K562 (cell line): ENCODE data around the gene DALRD3. TPM values are rescaled to one million over a fixed set of nuclear protein-coding genes. Genes with fewer than 3 reads are reported as not detected.

Source experiments
- ATAC-seq: fragments of 200-7000 bp; cut with Tn5 transposase; 3 replicates; pipeline ENCODE4 v1.9.1; 2020; ENCODE audit warnings: moderate library complexity
- BruUV-seq: library from RNA; stranded (reverse); fragments of 400-500 nt; replicated peaks from 2 replicates; lab custom pipeline; 2021; lab: Mats Ljungman, UMichigan
- CTCF ChIA-PET: fragments of 300-600 bp; formaldehyde crosslinking; extraction: SDS; loops from one replicate; lab custom pipeline; 2021; ENCODE audit warnings: low intra/inter-chr PET ratio; lab: Yijun Ruan, JAX
- POLR2A ChIA-PET: fragments of 300-600, 350-650 bp; sonication (Branson Sonifier 250); formaldehyde crosslinking; extraction: SDS; loops from one replicate; lab custom pipeline; 2021; ENCODE audit warnings: antibody characterized with exemption, inconsistent platforms; lab: Yijun Ruan, JAX
- DNase-seq, 4 experiments: peaks; one replicate each; pipeline versions ENCODE4 v3.0.0 to v3.0.0-alpha.2; 2011 to 2018; ENCODE audit warnings: low spot score in 3 of 4, mixed read lengths in 3 of 4; ENCODE audit errors: extremely low read depth in 1 of 4
- FAIRE-seq: peaks from 2 replicates; lab custom pipeline; 2011; peaks lifted over from hg19 to GRCh38; lab: Jason Lieb, UNC
- H2AFZ ChIP-seq: 2 replicates; pipeline ENCODE4 v1.6.0; 2011; ENCODE audit warnings: low read depth, low read length, control low read depth, inconsistent platforms
- H3K27ac ChIP-seq: fragments of 200-600 bp; 3 replicates; pipeline ENCODE4 v1.8.0; 2011; ENCODE audit warnings: low read depth, mild to moderate bottlenecking, control low read depth, inconsistent platforms, low read length, moderate library complexity, mixed read lengths; ENCODE audit errors: extremely low read depth
- H3K27me3 ChIP-seq, 2 experiments: fragments of 300-600 bp in 1 of 2; 2 replicates in 1 of 2; 3 replicates in 1 of 2; pipeline versions ENCODE4 v1.6.0 to v1.8.0; 2011; ENCODE audit warnings: inconsistent platforms in 2 of 2, low read length in 2 of 2, mild to moderate bottlenecking in 1 of 2, mixed read lengths in 1 of 2, moderate library complexity in 1 of 2; ENCODE audit not compliant: control insufficient read depth in 2 of 2, insufficient read depth in 2 of 2
- H3K36me3 ChIP-seq: fragments of 300-600 bp; 3 replicates; pipeline ENCODE4 v1.8.0; 2011; ENCODE audit warnings: mild to moderate bottlenecking, low read length, inconsistent platforms; ENCODE audit not compliant: control insufficient read depth, insufficient read depth
- H3K4me1 ChIP-seq, 2 experiments: fragments of 200-600 bp in 1 of 2; replicated peaks in 1 of 2; 2 replicates in 1 of 2; 3 replicates in 1 of 2; pipeline versions ENCODE4 v1.5.1 to v1.8.0; 2011; ENCODE audit warnings: inconsistent platforms in 2 of 2, low read length in 2 of 2, mild to moderate bottlenecking in 1 of 2, mixed read lengths in 1 of 2, moderate library complexity in 1 of 2; ENCODE audit not compliant: control insufficient read depth in 2 of 2, insufficient read depth in 2 of 2
- H3K4me2 ChIP-seq: 2 replicates; pipeline ENCODE4 v1.6.1; 2011; ENCODE audit warnings: low read length, control low read depth, inconsistent platforms, mixed read lengths; ENCODE audit not compliant: insufficient read depth
- H3K4me3 ChIP-seq: fragments of 200-600 bp; sonication (generic), shearing (Covaris generic); 2 replicates; pipeline ENCODE4 v1.5.1; 2016; ENCODE audit warnings: control low read depth, inconsistent platforms
- H3K79me2 ChIP-seq: fragments of 200-600 bp; 3 replicates; pipeline ENCODE4 v1.8.0; 2011; ENCODE audit warnings: low read length, inconsistent platforms; ENCODE audit not compliant: control insufficient read depth, insufficient read depth
- H3K9ac ChIP-seq, 2 experiments: 2 replicates each; pipeline versions ENCODE4 v1.6.0 to v1.6.1; 2011; ENCODE audit warnings: low read depth in 2 of 2, low read length in 2 of 2, control low read depth in 1 of 2, inconsistent platforms in 1 of 2, mild to moderate bottlenecking in 1 of 2, mixed read lengths in 1 of 2; ENCODE audit not compliant: insufficient read depth in 1 of 2
- H3K9me1 ChIP-seq: one replicate; pipeline ENCODE4 v1.6.0; 2011; ENCODE audit warnings: inconsistent platforms, mild to moderate bottlenecking, low read length, moderate library complexity; ENCODE audit not compliant: control insufficient read depth, insufficient read depth
- H3K9me3 ChIP-seq: replicated peaks from 2 replicates; pipeline ENCODE4 v1.5.1; 2011; ENCODE audit warnings: low read depth, low read length, inconsistent platforms; ENCODE audit not compliant: control insufficient read depth, insufficient read depth
- H4K20me1 ChIP-seq: replicated peaks from 2 replicates; pipeline ENCODE4 v1.6.1; 2011; ENCODE audit warnings: low read length, inconsistent platforms, mixed read lengths; ENCODE audit not compliant: control insufficient read depth, insufficient read depth
- BCL6 ChIP-seq: fragments of 250-450 bp; sonication (Bioruptor Pico); IDR thresholded peaks from 2 replicates; pipeline ENCODE4 v1.4.0; 2020
- CCNT2 ChIP-seq: IDR thresholded peaks from 2 replicates; pipeline ENCODE4 v1.6.1; 2011; ENCODE audit warnings: borderline replicate concordance, low read depth, mild to moderate bottlenecking, moderate library complexity, mixed read lengths, low read length; ENCODE audit not compliant: insufficient read length; ENCODE audit errors: extremely low read depth
- EP300 ChIP-seq: IDR thresholded peaks from 2 replicates; pipeline ENCODE4 v1.6.1; 2012; ENCODE audit warnings: low read length, improper control_type of control experiment
- HDAC1 ChIP-seq, 2 experiments: fragments of 450-650 bp; IDR thresholded peaks; 2 replicates each; pipeline ENCODE4 v1.6.1; 2016 to 2017; ENCODE audit warnings: inconsistent platforms in 1 of 2, mild to moderate bottlenecking in 1 of 2, moderate library complexity in 1 of 2
- HDAC2 ChIP-seq: fragments of 450-650 bp; IDR thresholded peaks from 2 replicates; pipeline ENCODE4 v1.6.1; 2016; ENCODE audit warnings: mild to moderate bottlenecking
- MTA1 ChIP-seq: fragments of 450-650 bp; IDR thresholded peaks from 2 replicates; pipeline ENCODE4 v1.6.1; 2017; ENCODE audit warnings: borderline replicate concordance
- SIN3A ChIP-seq, 2 experiments: fragments of 150-350 bp in 1 of 2; IDR thresholded peaks; 2 replicates each; pipeline ENCODE4 v1.6.1; 2011 to 2016; ENCODE audit warnings: borderline replicate concordance in 2 of 2, low read depth in 2 of 2, low read length in 2 of 2, mild to moderate bottlenecking in 2 of 2, moderate library complexity in 2 of 2; ENCODE audit not compliant: control insufficient read depth in 1 of 2
- ZFX ChIP-seq: sonication (generic); formaldehyde crosslinking; IDR thresholded peaks from 2 replicates; pipeline ENCODE4 v1.8.0; 2022; ENCODE audit warnings: mild to moderate bottlenecking, missing genetic modification reagents, moderate library complexity
- ZNF274 ChIP-seq: IDR thresholded peaks from 2 replicates; pipeline ENCODE4 v1.6.1; 2011; ENCODE audit warnings: low read depth, mild to moderate bottlenecking, low read length, moderate library complexity, borderline replicate concordance
- WGBS: fragments of 100-300 bp; shearing (Covaris generic); methylation state at CpG from one replicate; pipeline ENCODE4 v1.1.6; 2016; ENCODE audit warnings: low coverage, mixed read lengths; ENCODE audit not compliant: insufficient coverage; ENCODE audit errors: missing lambda C conversion rate; 5-methylcytosine and 5-hydroxymethylcytosine counted together
- in situ Hi-C: fragments of 300-500 bp; cut with MboI; formaldehyde crosslinking; loops from 4 replicates; pipeline ENCODE4 v1.15.0; 2018; ENCODE audit warnings: inconsistent platforms, mixed read lengths
- intact Hi-C: fragments of 100-400 bp; cut with micrococcal nuclease; formaldehyde crosslinking; loops from 2 replicates; pipeline ENCODE4 v1.14.2; 2022
- polyA plus RNA-seq, 8 experiments: library from polyadenylated mRNA; depleted of rRNA in 4 of 8; stranded (reverse) in 5 of 8; unstranded in 3 of 8; fragments of >200 nt; fragmentation: Nextera tagmentation in 2 of 8; fragmentation: Illumina TruSeq in 1 of 8; extraction: Ambion mirVana in 2 of 8; extraction: Trizol in 1 of 8; gene quantifications; 2 replicates each; pipeline versions ENCODE4 v1.2.1 to v1.2.3, GENCODE V29; 2011 to 2014; ENCODE audit warnings: inconsistent platforms in 1 of 8, missing spikeins in 1 of 8
- total RNA-seq, 7 experiments: library from RNA; depleted of rRNA in 6 of 7; stranded (reverse); fragments of >200 nt in 6 of 7; fragmentation: Illumina TruSeq in 2 of 7; extraction: Trizol in 2 of 7; gene quantifications; 2 replicates each; pipeline versions ENCODE4 v1.2.1 to v1.2.3, GENCODE V29; 2011 to 2021; ENCODE audit warnings: low replicate concordance in 1 of 7
- TF ChIP-seq, protein P1 (sequence below): sonication (generic); formaldehyde crosslinking; IDR thresholded peaks from 2 replicates; pipeline ENCODE4 v1.8.0; 2022; ENCODE audit warnings: mild to moderate bottlenecking, missing genetic modification reagents
- TF ChIP-seq, protein P2 (sequence below), 3 experiments: fragments of 200-800 bp in 1 of 3; sonication (Bioruptor generic) in 1 of 3; sonication (generic) in 1 of 3; formaldehyde crosslinking in 1 of 3; IDR thresholded peaks; 2 replicates each; pipeline versions ENCODE4 v1.6.1 to v1.8.0; 2016 to 2022; ENCODE audit warnings: mild to moderate bottlenecking in 2 of 3, missing compliant biosample characterization in 2 of 3, missing genetic modification characterization in 2 of 3, missing genetic modification reagents in 1 of 3

Gene DALRD3
- total and polyA plus RNA-seq, 9 of the 15 experiments (the other 6 are each of a cell fraction or from before 2014, with no cell fraction given) = 6.6 to 31.3 (median 14.4) TPM

DNA sequence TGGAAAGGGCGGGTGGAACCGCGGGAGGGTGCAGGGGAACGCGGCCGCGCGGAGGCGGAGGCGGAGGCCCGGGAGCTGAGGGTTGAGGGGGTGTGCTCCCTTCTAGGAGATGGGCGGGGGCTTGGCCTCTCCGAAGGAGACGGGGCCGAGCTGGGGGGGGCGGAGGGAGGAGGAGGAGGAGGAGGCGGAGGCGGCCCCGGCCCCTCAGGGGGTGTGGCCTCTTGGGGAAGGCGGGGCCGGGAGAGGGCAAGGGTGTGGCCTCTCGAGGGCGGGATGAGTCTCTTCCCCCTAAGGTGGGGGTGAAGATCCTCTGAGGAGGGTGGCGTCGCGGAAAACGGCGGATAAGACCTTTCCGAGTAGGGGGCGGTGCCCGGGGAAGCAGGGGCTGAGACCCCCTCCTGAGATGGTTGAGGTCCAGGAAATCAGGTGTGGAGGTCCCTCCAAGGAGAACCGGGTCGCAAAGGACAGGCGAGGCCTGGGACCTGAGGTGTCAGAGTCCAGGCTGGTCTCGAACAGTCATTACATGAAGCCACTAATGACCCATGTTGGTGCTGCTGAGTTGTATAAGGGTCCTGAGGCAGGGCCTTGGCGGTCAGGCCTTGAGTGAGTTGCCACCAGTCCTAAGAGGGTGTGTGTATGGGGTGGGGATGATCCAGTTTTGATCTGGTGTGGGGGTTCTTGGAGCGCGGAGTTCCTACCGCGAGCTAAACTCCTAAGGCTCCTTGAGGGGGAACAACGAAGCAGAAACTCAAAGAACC is 10.4 kb downstream of the DALRD3 start:
- in situ Hi-C loops (no loop called here), intact Hi-C loops (loop anchor here (2.0 to 5.0 kb wide), 2 partner anchors 19 to 91 kb away; partner anchors contain the start of gene ARIH2)
- peak overlapping the region; percentile 94 for H3K4me2 ChIP-seq
- peaks cover 8% of the 10 kb centered on the region for H4K20me1 ChIP-seq
- peaks cover 19 to 48% of the 10 kb centered on the region in 2 experiments; a peak in 4 of 5 replicates for H3K4me1 ChIP-seq
- BruUV-seq = TSS peak; percentile 54
- no peaks in the 10 kb centered on the region for H3K9me3 ChIP-seq
- CTCF ChIA-PET = no interaction called here
- DNase-seq (peak; percentile 85 to 94 (median 90)), FAIRE-seq (peak; percentile 70), ATAC-seq (peak; percentile 88)
- POLR2A ChIA-PET = interaction anchor here (0.6 to 3.0 kb wide), 12 partner anchors 11 to 740 kb away, joined by 3 to 104 read pairs (median 4); partner anchors contain the start of genes DALRD3, IMPDH2, NDUFAF3 and QRICH1
- peak overlapping the region; percentile 99 for H2AFZ ChIP-seq
- H3K9me1 ChIP-seq = peaks cover 3% of the 10 kb centered on the region
- H3K27me3 ChIP-seq = no peaks in the 10 kb centered on the region
- H3K79me2 ChIP-seq = peaks cover 51% of the 10 kb centered on the region
- H3K4me3 ChIP-seq = peak overlapping the region; percentile 80
- 10% methylated on average over 12 of the region's 41 CpGs for WGBS
- H3K9ac ChIP-seq = peak overlapping the region; percentile 97 to 99
- H3K27ac ChIP-seq = peak overlapping the region; percentile 99
- peaks cover 23% of the 10 kb centered on the region; the same call in 2 of the 3 replicates for H3K36me3 ChIP-seq
- TF ChIP-seq, protein P1, sequence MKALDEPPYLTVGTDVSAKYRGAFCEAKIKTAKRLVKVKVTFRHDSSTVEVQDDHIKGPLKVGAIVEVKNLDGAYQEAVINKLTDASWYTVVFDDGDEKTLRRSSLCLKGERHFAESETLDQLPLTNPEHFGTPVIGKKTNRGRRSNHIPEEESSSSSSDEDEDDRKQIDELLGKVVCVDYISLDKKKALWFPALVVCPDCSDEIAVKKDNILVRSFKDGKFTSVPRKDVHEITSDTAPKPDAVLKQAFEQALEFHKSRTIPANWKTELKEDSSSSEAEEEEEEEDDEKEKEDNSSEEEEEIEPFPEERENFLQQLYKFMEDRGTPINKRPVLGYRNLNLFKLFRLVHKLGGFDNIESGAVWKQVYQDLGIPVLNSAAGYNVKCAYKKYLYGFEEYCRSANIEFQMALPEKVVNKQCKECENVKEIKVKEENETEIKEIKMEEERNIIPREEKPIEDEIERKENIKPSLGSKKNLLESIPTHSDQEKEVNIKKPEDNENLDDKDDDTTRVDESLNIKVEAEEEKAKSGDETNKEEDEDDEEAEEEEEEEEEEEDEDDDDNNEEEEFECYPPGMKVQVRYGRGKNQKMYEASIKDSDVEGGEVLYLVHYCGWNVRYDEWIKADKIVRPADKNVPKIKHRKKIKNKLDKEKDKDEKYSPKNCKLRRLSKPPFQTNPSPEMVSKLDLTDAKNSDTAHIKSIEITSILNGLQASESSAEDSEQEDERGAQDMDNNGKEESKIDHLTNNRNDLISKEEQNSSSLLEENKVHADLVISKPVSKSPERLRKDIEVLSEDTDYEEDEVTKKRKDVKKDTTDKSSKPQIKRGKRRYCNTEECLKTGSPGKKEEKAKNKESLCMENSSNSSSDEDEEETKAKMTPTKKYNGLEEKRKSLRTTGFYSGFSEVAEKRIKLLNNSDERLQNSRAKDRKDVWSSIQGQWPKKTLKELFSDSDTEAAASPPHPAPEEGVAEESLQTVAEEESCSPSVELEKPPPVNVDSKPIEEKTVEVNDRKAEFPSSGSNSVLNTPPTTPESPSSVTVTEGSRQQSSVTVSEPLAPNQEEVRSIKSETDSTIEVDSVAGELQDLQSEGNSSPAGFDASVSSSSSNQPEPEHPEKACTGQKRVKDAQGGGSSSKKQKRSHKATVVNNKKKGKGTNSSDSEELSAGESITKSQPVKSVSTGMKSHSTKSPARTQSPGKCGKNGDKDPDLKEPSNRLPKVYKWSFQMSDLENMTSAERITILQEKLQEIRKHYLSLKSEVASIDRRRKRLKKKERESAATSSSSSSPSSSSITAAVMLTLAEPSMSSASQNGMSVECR (CRISPR knock-in tag) = peak; percentile 8; the same call in 1 of the 2 replicates
- TF ChIP-seq HDAC2 = no peak
- 0 out of 4 replicates have a peak, but pooled peaks of 1 of the 2 experiments have one; percentile 29 for TF ChIP-seq HDAC1 (IDR thresholded peaks at IDR 0.05)
- TF ChIP-seq, protein P2, sequence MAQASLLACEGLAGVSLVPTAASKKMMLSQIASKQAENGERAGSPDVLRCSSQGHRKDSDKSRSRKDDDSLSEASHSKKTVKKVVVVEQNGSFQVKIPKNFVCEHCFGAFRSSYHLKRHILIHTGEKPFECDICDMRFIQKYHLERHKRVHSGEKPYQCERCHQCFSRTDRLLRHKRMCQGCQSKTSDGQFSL (CRISPR knock-in tag; IDR thresholded peaks at IDR 0.05) = peak; percentile 82
- TF ChIP-seq, protein P2 (tag; IDR thresholded peaks at IDR 0.05) = peak in 1 of 2 experiments; percentile 85; a peak in 2 of 4 replicates
- TF ChIP-seq CCNT2 = peak; percentile 14
- 0 out of 4 replicates have a peak, but pooled peaks of 1 of the 2 experiments have one; percentile 5 for TF ChIP-seq SIN3A (IDR thresholded peaks at IDR 0.05; ENCODE audit: borderline replicate concordance in 2 of 2, control insufficient read depth in 1 of 2, low read depth in 2 of 2, low read length in 2 of 2)
- TF ChIP-seq BCL6 (CRISPR knock-in tag) = no peak
- no peak for TF ChIP-seq MTA1
- no peak for TF ChIP-seq EP300
- TF ChIP-seq ZNF274 = no peak
- peak; percentile 13; the same call in 1 of the 2 replicates for TF ChIP-seq ZFX (CRISPR knock-in tag)
